ENCODE data around the gene PRKCE.

PRKCE gene

GRCh38 chr2:46095830-46096229 lies 444.4 kb downstream of the PRKCE start:
- no peak for DNase-seq

- no peak for DNase-seq
Measured at GRCh38 chr2:46096260-46096659, 444.8 kb downstream of the PRKCE start.

- no peak for DNase-seq
Measured at GRCh38 chr2:46097714-46098480, 446.4 kb downstream of the PRKCE start.

- no peak for DNase-seq
Measured at GRCh38 chr2:46098621-46099062, 447.2 kb downstream of the PRKCE start.

- no peak for DNase-seq
Measured at GRCh38 chr2:46101557-46102220, 450.2 kb downstream of the PRKCE start.

GRCh38 chr2:46106690-46107089 lies 455.2 kb downstream of the PRKCE start:
- no peak for DNase-seq

GRCh38 chr2:46114996-46115395 lies 463.5 kb downstream of the PRKCE start:
- no peak for DNase-seq

- no peak for DNase-seq
Measured at GRCh38 chr2:46116150-46116549, 464.7 kb downstream of the PRKCE start.

GRCh38 chr2:46116553-46116991 lies 465.1 kb downstream of the PRKCE start:
- no peak for DNase-seq

GRCh38 chr2:46117379-46117778 lies 465.9 kb downstream of the PRKCE start:
- DNase-seq = no peak

- DNase-seq = no peak
Measured at GRCh38 chr2:46117994-46118393, 466.5 kb downstream of the PRKCE start.

GRCh38 chr2:46118656-46119371 lies 467.3 kb downstream of the PRKCE start:
- DNase-seq = no peak

- DNase-seq = no peak
Measured at GRCh38 chr2:46119453-46119852, 468.0 kb downstream of the PRKCE start.

GRCh38 chr2:46120792-46121555 lies 469.5 kb downstream of the PRKCE start:
- DNase-seq = no peak

GRCh38 chr2:46122318-46122976 lies 471.0 kb downstream of the PRKCE start:
- no peak for DNase-seq

GRCh38 chr2:46123013-46123412 lies 471.5 kb downstream of the PRKCE start:
- DNase-seq = no peak

GRCh38 chr2:46125798-46126197 lies 474.3 kb downstream of the PRKCE start:
- DNase-seq = no peak

GRCh38 chr2:46126571-46126970 lies 475.1 kb downstream of the PRKCE start:
- no peak for DNase-seq

- no peak for DNase-seq
Measured at GRCh38 chr2:46127176-46127575, 475.7 kb downstream of the PRKCE start.

GRCh38 chr2:46130511-46130910 lies 479.0 kb downstream of the PRKCE start:
- DNase-seq = no peak

GRCh38 chr2:46132996-46133395 lies 481.5 kb downstream of the PRKCE start:
- no peak for DNase-seq

- DNase-seq = no peak
Measured at GRCh38 chr2:46134531-46135227, 483.2 kb downstream of the PRKCE start.
